VCaP (cell line): ENCODE data around the gene GRIN2D.
A peak's percentile ranks its signal among the peaks of the same experiment; 100 is the strongest.

Experiments used
- H3K27ac ChIP-seq: fragments of 450-650 bp; 2 replicates; pipeline ENCODE4 v1.5.1; 2017
- CTCF ChIP-seq: fragments of 450-650 bp; conservative IDR thresholded peaks from 2 replicates; pipeline ENCODE4 v1.5.1; 2017; ENCODE audit warnings: mild to moderate bottlenecking, moderate library complexity

Gene GRIN2D

GRCh38 chr19:48415806-48416221 lies 22.3 kb downstream of the GRIN2D start:
- no peak overlapping the region for H3K27ac ChIP-seq
- no peak for TF ChIP-seq CTCF

GRCh38 chr19:48417421-48417820 lies 24.0 kb downstream of the GRIN2D start:
- no peak for TF ChIP-seq CTCF
- H3K27ac ChIP-seq: no peak overlapping the region; the same call in 1 of the 2 replicates

GRCh38 chr19:48418317-48419064 lies 25.0 kb downstream of the GRIN2D start:
- H3K27ac ChIP-seq: peak overlapping the region; percentile 13; the same call in 1 of the 2 replicates

GRCh38 chr19:48419158-48419920 lies 25.9 kb downstream of the GRIN2D start:
- peak overlapping the region; percentile 13; the same call in 1 of the 2 replicates for H3K27ac ChIP-seq
- no peak for TF ChIP-seq CTCF

More at GRCh38 chr19:48418317-48419064, 25.0 kb downstream of the GRIN2D start:
- TF ChIP-seq CTCF: no peak

GRCh38 chr19:48421548-48421947 lies 28.1 kb downstream of the GRIN2D start:
- H3K27ac ChIP-seq: peak overlapping the region; percentile 95
- TF ChIP-seq CTCF: no peak

GRCh38 chr19:48424694-48425219 lies 31.3 kb downstream of the GRIN2D start:
- peak overlapping the region; percentile 95 for H3K27ac ChIP-seq
- TF ChIP-seq CTCF: no peak

GRCh38 chr19:48428670-48429069 lies 35.2 kb downstream of the GRIN2D start:
- peak overlapping the region; percentile 95; the same call in 1 of the 2 replicates for H3K27ac ChIP-seq

More at GRCh38 chr19:48428670-48429069, 35.2 kb downstream of the GRIN2D start:
- no peak for TF ChIP-seq CTCF
